Colonic mucosa (tissue), 4 donors: ENCODE data around the gene BBX. TPM values are rescaled to one million over a fixed set of nuclear protein-coding genes. Genes with fewer than 3 reads are reported as not detected.
A peak's percentile ranks its signal among the peaks of the same experiment; 100 is the strongest.

Experiments used
- DNase-seq: peaks from one replicate; pipeline ENCODE4 v3.0.0-alpha.2; 2020
- H3K27ac ChIP-seq: fragments of 200-600 bp; one replicate; pipeline ENCODE4 v1.8.0; 2021
- H3K27me3 ChIP-seq: fragments of 200-600 bp; one replicate; pipeline ENCODE4 v1.8.0; 2021
- H3K36me3 ChIP-seq: fragments of 200-600 bp; one replicate; pipeline ENCODE4 v1.8.0; 2021
- H3K4me1 ChIP-seq: fragments of 200-600 bp; one replicate; pipeline ENCODE4 v1.8.0; 2021; ENCODE audit warnings: mild to moderate bottlenecking
- H3K4me3 ChIP-seq: fragments of 200-600 bp; one replicate; pipeline ENCODE4 v1.8.0; 2021
- H3K9ac ChIP-seq, 2 donors: one replicate each; pipeline ENCODE4 v1.7.0; 2013; ENCODE audit warnings: control low read depth in 2 of 2, low read depth in 2 of 2, low read length in 2 of 2
- H3K9me3 ChIP-seq: fragments of 200-600 bp; one replicate; pipeline ENCODE4 v1.8.0; 2021
- CTCF ChIP-seq: fragments of 200-600 bp; IDR thresholded peaks from one replicate; pipeline ENCODE4 v1.8.0; 2022; ENCODE audit warnings: antibody characterized with exemption, mild to moderate bottlenecking
- intact Hi-C: fragments of 100-400 bp; cut with DNase I; formaldehyde crosslinking; loops from one replicate; pipeline ENCODE4 v1.14.1; 2022
- total RNA-seq, 2 donors: library from RNA; stranded (reverse); fragmentation: NEBNext Ultra II Directional in 1 of 2; extraction: Animal tissue kit (Norgen Biotek cat#: 25700) in 1 of 2; gene quantifications; one replicate each; pipeline ENCODE4 v1.2.1, GENCODE V29; 2021
- donor health status: healthy.
- donor health status: DM: no; HTN: no; CAD: no.
- donor health status: DM: no; HTN: no; CAD: no.

Gene BBX
- total RNA-seq, 2 donors from 2014 or later: 21.5 to 44.3 TPM

DNA sequence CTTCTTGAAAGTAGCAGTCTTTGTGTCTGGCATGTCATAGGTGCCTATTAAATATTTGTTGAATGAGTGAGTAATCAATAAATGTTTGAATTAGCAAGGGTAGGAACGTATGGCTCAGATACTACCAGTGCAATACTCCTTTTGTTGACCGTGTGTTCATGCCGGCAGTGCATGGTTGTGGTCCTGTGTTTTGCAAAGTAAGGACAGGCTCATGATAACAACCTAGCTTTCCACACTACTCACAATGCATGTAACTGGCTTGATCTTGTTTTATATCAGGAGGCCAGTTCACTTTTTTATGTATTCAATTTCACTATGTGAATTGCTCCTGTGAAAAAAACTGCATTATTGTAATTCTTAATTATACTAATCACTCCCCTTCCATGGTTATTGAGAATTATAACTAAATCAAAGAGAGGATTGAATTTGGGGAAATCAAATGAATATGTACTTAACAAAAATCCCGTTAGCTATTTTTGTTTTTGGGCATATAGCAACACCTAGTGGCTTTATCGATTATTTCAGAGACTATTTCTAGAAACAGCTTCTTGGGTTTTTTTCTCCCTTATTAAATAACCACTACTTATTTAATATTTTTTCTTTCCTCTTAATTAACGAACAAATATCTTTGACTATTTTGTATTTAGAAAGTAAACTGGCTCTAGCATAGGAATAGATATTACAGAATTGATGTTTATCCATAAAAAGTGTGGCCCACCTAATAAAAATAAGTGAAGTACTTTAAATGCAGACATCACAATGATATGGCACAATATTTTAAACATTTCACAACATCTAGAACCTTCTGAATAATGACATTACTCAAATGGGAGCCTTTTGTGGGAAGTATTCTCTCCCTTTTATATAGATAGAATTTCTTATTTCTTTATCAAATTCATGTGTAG is 218.5 kb downstream of the BBX start:
- intact Hi-C loops: loop anchor here (10.0 kb wide), 1 partner anchor 166 kb away; no protein-coding TSS in a partner anchor
- Histone ChIP-seq H3K36me3 (no peaks in the 10 kb centered on the region), H3K4me1 (no peaks in the 10 kb centered on the region), H3K27ac (no peak overlapping the region), H3K27me3 (no peaks in the 10 kb centered on the region), H3K4me3 (no peak overlapping the region), H3K9me3 (no peaks in the 10 kb centered on the region), H3K9ac (no peak overlapping the region)
- DNase-seq: no peak
- peak; percentile 56 for TF ChIP-seq CTCF

GRCh38 chr3:107745354-107745753 is 222.6 kb downstream of the BBX start:
- Histone ChIP-seq H3K4me1 (no peaks in the 10 kb centered on the region), H3K36me3 (no peaks in the 10 kb centered on the region), H3K27me3 (no peaks in the 10 kb centered on the region), H3K27ac (no peak overlapping the region), H3K9me3 (no peaks in the 10 kb centered on the region), H3K9ac (no peak overlapping the region), H3K4me3 (no peak overlapping the region)
- intact Hi-C loops: loop anchor here (10.0 kb wide), 1 partner anchor 171 kb away; no protein-coding TSS in a partner anchor
- no peak for DNase-seq
- no peak for TF ChIP-seq CTCF

DNA sequence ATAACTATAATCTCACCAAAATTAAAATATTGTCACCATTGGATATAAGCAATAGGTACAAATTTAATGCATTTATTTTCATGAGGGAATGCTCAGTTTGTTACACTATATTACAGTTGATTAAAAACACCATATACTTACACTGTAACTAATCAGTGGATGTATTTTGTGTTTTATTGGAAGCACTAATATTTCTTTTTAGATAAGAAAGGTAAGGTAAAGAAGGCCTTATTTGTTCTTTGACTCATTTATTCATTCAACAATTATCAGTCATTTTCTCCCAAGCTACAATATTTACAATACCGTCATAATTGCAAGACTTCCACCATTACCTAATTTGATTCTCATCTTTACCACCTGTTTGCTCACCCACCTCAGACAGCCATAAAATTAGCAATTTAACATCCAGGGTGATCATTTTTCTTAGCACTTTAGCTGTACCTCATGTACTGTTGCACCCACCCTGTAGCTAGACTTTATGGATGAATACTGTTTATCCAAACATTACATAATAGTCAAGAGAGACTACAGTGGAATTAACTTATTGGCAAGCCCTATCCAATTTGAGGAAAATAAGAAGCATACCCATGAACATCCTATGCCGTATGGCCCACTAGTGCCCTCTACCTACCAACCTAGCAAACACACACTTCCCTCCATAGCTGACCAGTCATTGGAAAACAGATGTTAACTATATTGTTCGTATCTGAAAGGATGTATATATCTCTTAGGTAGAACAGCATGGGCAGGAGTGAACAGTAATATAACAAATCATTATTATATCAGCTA is 229.6 kb downstream of the BBX start:
- Histone ChIP-seq H3K27me3 (no peaks in the 10 kb centered on the region), H3K36me3 (no peaks in the 10 kb centered on the region), H3K9ac (no peak overlapping the region), H3K9me3 (no peaks in the 10 kb centered on the region), H3K4me3 (no peak overlapping the region), H3K27ac (no peak overlapping the region), H3K4me1 (no peaks in the 10 kb centered on the region)
- peak; percentile 22 for DNase-seq
- intact Hi-C loops: loop anchor here (5.0 to 10.0 kb wide), 2 partner anchors 92 to 515 kb away; no protein-coding TSS in a partner anchor
- TF ChIP-seq CTCF: peak; percentile 43

- Histone ChIP-seq H3K27ac (no peak overlapping the region), H3K36me3 (no peaks in the 10 kb centered on the region), H3K4me3 (no peak overlapping the region), H3K4me1 (no peaks in the 10 kb centered on the region), H3K27me3 (no peaks in the 10 kb centered on the region), H3K9me3 (no peaks in the 10 kb centered on the region), H3K9ac (no peak overlapping the region)
- intact Hi-C loops: loop anchor here (5.0 to 10.0 kb wide), 2 partner anchors 91 to 516 kb away; no protein-coding TSS in a partner anchor
- DNase-seq: peak; percentile 33
- TF ChIP-seq CTCF: peak; percentile 43
These were observed 230.7 kb downstream of the BBX start for GRCh38 chr3:107753494-107753893.

DNA sequence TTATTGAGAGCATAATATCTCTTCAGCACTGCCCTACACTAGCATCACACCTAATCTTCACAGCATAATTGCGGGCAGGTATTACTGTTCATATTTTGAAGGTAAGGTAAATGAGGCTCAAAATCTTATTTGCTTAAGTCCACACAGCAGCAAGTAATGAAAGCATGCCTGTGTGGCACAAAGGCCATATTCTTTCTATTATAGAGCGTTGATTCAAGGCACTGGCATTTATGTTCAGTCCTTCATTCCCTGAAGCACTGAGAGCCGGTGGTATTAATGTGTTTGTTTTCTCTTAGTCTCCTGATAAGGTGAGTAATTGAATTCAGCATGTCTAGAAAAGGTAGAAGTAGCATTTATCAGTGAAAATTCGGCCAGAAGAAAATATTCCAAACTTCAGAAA is 231.2 kb downstream of the BBX start:
- H3K9me3 ChIP-seq: no peaks in the 10 kb centered on the region
- H3K27ac ChIP-seq: no peak overlapping the region
- no peak overlapping the region for H3K9ac ChIP-seq
- no peaks in the 10 kb centered on the region for H3K27me3 ChIP-seq
- H3K36me3 ChIP-seq: no peaks in the 10 kb centered on the region
- H3K4me3 ChIP-seq: no peak overlapping the region
- no peak for DNase-seq
- no peak for TF ChIP-seq CTCF
- H3K4me1 ChIP-seq: no peaks in the 10 kb centered on the region
- intact Hi-C loops: loop anchor here (5.0 to 10.0 kb wide), 2 partner anchors 91 to 517 kb away; no protein-coding TSS in a partner anchor
